H9 (cell line): ENCODE data around the gene TENM3. TPM values are rescaled to one million over a fixed set of nuclear protein-coding genes. Genes with fewer than 3 reads are reported as not detected.

Experiments
- DNase-seq: peaks from one replicate; pipeline ENCODE4 v3.0.0-alpha.2; 2017
- H2AFZ ChIP-seq: one replicate; pipeline ENCODE4 v1.6.1; 2013; ENCODE audit warnings: mild to moderate bottlenecking, low read length, control low read depth, moderate library complexity
- H2AK5ac ChIP-seq: 2 replicates; pipeline ENCODE4 v1.6.1; 2013; ENCODE audit warnings: low read length, control low read depth, mixed read lengths; ENCODE audit not compliant: insufficient read length
- H2BK120ac ChIP-seq: one replicate; pipeline ENCODE4 v1.6.1; 2013; ENCODE audit warnings: low read depth, mild to moderate bottlenecking, low read length, control low read depth, inconsistent platforms; ENCODE audit not compliant: poor library complexity, severe bottlenecking
- H2BK12ac ChIP-seq: 2 replicates; pipeline ENCODE4 v1.6.1; 2013; ENCODE audit warnings: low read length, control low read depth, mixed read lengths, low read depth; ENCODE audit not compliant: insufficient read length
- H2BK15ac ChIP-seq: 2 replicates; pipeline ENCODE4 v1.6.1; 2013; ENCODE audit warnings: low read depth, low read length, control low read depth
- H2BK20ac ChIP-seq: one replicate; pipeline ENCODE4 v1.6.1; 2013; ENCODE audit warnings: low read depth, mild to moderate bottlenecking, low read length, control low read depth, inconsistent platforms; ENCODE audit not compliant: poor library complexity, severe bottlenecking
- H2BK5ac ChIP-seq: 2 replicates; pipeline ENCODE4 v1.6.1; 2013; ENCODE audit warnings: low read length, control low read depth, mixed read lengths; ENCODE audit not compliant: insufficient read length
- H3K14ac ChIP-seq: 2 replicates; pipeline ENCODE4 v1.6.1; 2013; ENCODE audit warnings: low read length, control low read depth; ENCODE audit not compliant: insufficient read depth
- H3K18ac ChIP-seq: 2 replicates; pipeline ENCODE4 v1.6.1; 2013; ENCODE audit warnings: low read depth, mild to moderate bottlenecking, mixed read lengths, low read length, control low read depth; ENCODE audit not compliant: insufficient read length
- H3K23ac ChIP-seq: 2 replicates; pipeline ENCODE4 v1.6.1; 2013; ENCODE audit warnings: low read length, control low read depth, mixed read lengths, low read depth; ENCODE audit not compliant: insufficient read length
- H3K23me2 ChIP-seq: 2 replicates; pipeline ENCODE4 v1.6.1; 2013; ENCODE audit warnings: low read depth, mild to moderate bottlenecking, mixed read lengths, low read length, control low read depth; ENCODE audit not compliant: insufficient read length, poor library complexity, severe bottlenecking
- H3K27ac ChIP-seq: 2 replicates; pipeline ENCODE4 v1.5.1; 2013; ENCODE audit warnings: low read length, control low read depth, mixed read lengths, low read depth; ENCODE audit not compliant: insufficient read length
- H3K27me3 ChIP-seq: 2 replicates; pipeline ENCODE4 v1.6.1; 2013; ENCODE audit warnings: low read length, control low read depth, inconsistent platforms; ENCODE audit not compliant: insufficient read depth
- H3K4ac ChIP-seq: 2 replicates; pipeline ENCODE4 v1.6.1; 2013; ENCODE audit warnings: low read depth, mild to moderate bottlenecking, control low read depth, inconsistent platforms, low read length, moderate library complexity
- H3K4me1 ChIP-seq: 2 replicates; pipeline ENCODE4 v1.6.1; 2013; ENCODE audit warnings: low read length, control low read depth, inconsistent platforms; ENCODE audit not compliant: insufficient read depth
- H3K4me2 ChIP-seq: 2 replicates; pipeline ENCODE4 v1.6.1; 2013; ENCODE audit warnings: low read length, control low read depth, mixed read lengths; ENCODE audit not compliant: insufficient read length, insufficient read depth
- H3K56ac ChIP-seq: 2 replicates; pipeline ENCODE4 v1.6.1; 2013; ENCODE audit warnings: low read depth, mild to moderate bottlenecking, mixed read lengths, low read length, control low read depth; ENCODE audit not compliant: insufficient read length
- H3K79me1 ChIP-seq: 2 replicates; pipeline ENCODE4 v1.6.1; 2013; ENCODE audit warnings: low read depth, mild to moderate bottlenecking, moderate library complexity, low read length, control low read depth, inconsistent platforms; ENCODE audit not compliant: insufficient read depth, poor library complexity, severe bottlenecking
- H3K79me2 ChIP-seq: 2 replicates; pipeline ENCODE4 v1.6.1; 2013; ENCODE audit warnings: low read length, control low read depth, inconsistent platforms; ENCODE audit not compliant: insufficient read depth
- H3K9ac ChIP-seq: 2 replicates; pipeline ENCODE4 v1.6.1; 2013; ENCODE audit warnings: low read length, control low read depth, mixed read lengths; ENCODE audit not compliant: insufficient read length; ENCODE audit errors: extremely low read depth
- H3K9me3 ChIP-seq: one replicate; pipeline ENCODE4 v1.6.1; 2013; ENCODE audit warnings: low read depth, low read length, inconsistent platforms; ENCODE audit not compliant: control insufficient read depth
- H3T11ph ChIP-seq: one replicate; pipeline ENCODE4 v1.6.1; 2013; ENCODE audit warnings: mild to moderate bottlenecking, low read length, control low read depth, inconsistent platforms
- H4K20me1 ChIP-seq: one replicate; pipeline ENCODE4 v1.6.1; 2013; ENCODE audit not compliant: control insufficient read depth, insufficient read length, insufficient read depth
- H4K5ac ChIP-seq: 2 replicates; pipeline ENCODE4 v1.6.1; 2013; ENCODE audit warnings: low read depth, mild to moderate bottlenecking, mixed read lengths, low read length, control low read depth; ENCODE audit not compliant: insufficient read length
- H4K8ac ChIP-seq: replicated peaks from 2 replicates; pipeline ENCODE4 v1.6.1; 2013; ENCODE audit warnings: low read length, control low read depth, mixed read lengths, low read depth; ENCODE audit not compliant: insufficient read length
- H4K91ac ChIP-seq: 2 replicates; pipeline ENCODE4 v1.6.1; 2013; ENCODE audit warnings: low read depth, mild to moderate bottlenecking, moderate library complexity, mixed read lengths, low read length, control low read depth; ENCODE audit not compliant: insufficient read length
- H3K27ac Mint-ChIP-seq, 3 experiments: 2 replicates in 2 of 3; 3 replicates in 1 of 3; pipeline ENCODE4 v1.8.0; 2020 to 2021; ENCODE audit warnings: mixed read lengths in 3 of 3, mild to moderate bottlenecking in 1 of 3, moderate library complexity in 1 of 3
- H3K27me3 Mint-ChIP-seq: 2 replicates; pipeline ENCODE4 v1.8.0; 2021; ENCODE audit warnings: low read depth, mild to moderate bottlenecking, moderate library complexity, mixed read lengths
- H3K36me3 Mint-ChIP-seq, 3 experiments: 2 replicates in 2 of 3; 3 replicates in 1 of 3; pipeline ENCODE4 v1.8.0; 2020 to 2021; ENCODE audit warnings: low read depth in 3 of 3, mixed read lengths in 3 of 3; ENCODE audit not compliant: insufficient read depth in 1 of 3
- H3K4me1 Mint-ChIP-seq, 2 experiments: 2 replicates each; pipeline ENCODE4 v1.8.0; 2020; ENCODE audit warnings: mixed read lengths in 2 of 2
- H3K4me3 Mint-ChIP-seq, 2 experiments: 2 replicates in 1 of 2; 3 replicates in 1 of 2; pipeline ENCODE4 v1.8.0; 2020 to 2021; ENCODE audit warnings: mild to moderate bottlenecking in 2 of 2, mixed read lengths in 2 of 2, moderate library complexity in 1 of 2
- H3K9me3 Mint-ChIP-seq, 2 experiments: 2 replicates in 1 of 2; 3 replicates in 1 of 2; pipeline ENCODE4 v1.8.0; 2020; ENCODE audit warnings: mild to moderate bottlenecking in 2 of 2, mixed read lengths in 2 of 2, moderate library complexity in 1 of 2
- WGBS: extraction: QIAGEN DNeasy Blood & Tissue Kit; methylation state at CpG from one replicate; pipeline ENCODE4 v1.1.7; 2013; ENCODE audit warnings: missing lambda C conversion rate, low lambda C conversion rate, mixed read lengths; ENCODE audit not compliant: insufficient read length; ENCODE audit errors: extremely low coverage; 5-methylcytosine and 5-hydroxymethylcytosine counted together
- total RNA-seq: library from RNA; stranded (reverse); gene quantifications from 2 replicates; pipeline ENCODE4 v1.2.1, GENCODE V29; 2021
- TF ChIP-seq, protein P1 (sequence below): fragments of 200-600 bp; sonication (generic); conservative IDR thresholded peaks from 3 replicates; pipeline ENCODE4 v1.8.0; 2021; ENCODE audit warnings: antibody characterized with exemption, mild to moderate bottlenecking

Gene TENM3
- total RNA-seq, 1 experiment from 2014 or later = 49.6 TPM

DNA sequence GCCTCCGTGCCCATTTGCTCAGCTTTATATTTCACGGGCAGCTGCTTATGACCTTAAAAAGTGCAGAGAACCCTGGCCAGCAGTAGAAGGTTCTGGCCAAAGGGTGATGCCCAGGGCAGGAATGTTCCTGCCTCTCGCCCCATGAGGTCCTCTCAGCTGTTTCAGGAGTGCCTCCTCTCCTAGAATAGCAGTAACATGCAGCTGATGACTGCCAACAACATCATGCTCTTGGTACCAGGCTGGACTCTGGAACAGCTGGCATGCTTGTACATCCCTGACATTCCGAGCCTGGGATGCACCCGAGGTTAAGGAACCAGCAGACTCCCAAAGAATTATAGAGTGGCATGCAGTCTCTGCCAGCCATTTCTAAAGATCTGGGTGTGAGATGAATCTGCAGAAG is 11.7 kb upstream of the TENM3 start:
- Histone ChIP-seq H3K79me2 (no peaks in the 10 kb centered on the region), H4K20me1 (no peaks in the 10 kb centered on the region), H4K5ac (no peak overlapping the region), H2AK5ac (no peak overlapping the region), H2BK12ac (no peak overlapping the region), H4K8ac (no peak overlapping the region), H3K23me2 (no peaks in the 10 kb centered on the region), H3K9me3 (no peaks in the 10 kb centered on the region), H3K79me1 (no peaks in the 10 kb centered on the region), H2BK15ac (no peak overlapping the region), H3K27ac (no peak overlapping the region), H2BK20ac (no peak overlapping the region), H4K91ac (no peak overlapping the region), H3K9ac (no peak overlapping the region), H3K56ac (no peak overlapping the region), H3K4me2 (no peak overlapping the region), H3K4me1 (no peaks in the 10 kb centered on the region), H2BK5ac (no peak overlapping the region), H2BK120ac (no peak overlapping the region), H3K4ac (no peak overlapping the region), H3K23ac (no peak overlapping the region), H2AFZ (no peak overlapping the region), H3T11ph (no peak overlapping the region), H3K14ac (no peak overlapping the region), H3K18ac (no peak overlapping the region), H3K27me3 (no peaks in the 10 kb centered on the region)
- TF ChIP-seq, protein P1, sequence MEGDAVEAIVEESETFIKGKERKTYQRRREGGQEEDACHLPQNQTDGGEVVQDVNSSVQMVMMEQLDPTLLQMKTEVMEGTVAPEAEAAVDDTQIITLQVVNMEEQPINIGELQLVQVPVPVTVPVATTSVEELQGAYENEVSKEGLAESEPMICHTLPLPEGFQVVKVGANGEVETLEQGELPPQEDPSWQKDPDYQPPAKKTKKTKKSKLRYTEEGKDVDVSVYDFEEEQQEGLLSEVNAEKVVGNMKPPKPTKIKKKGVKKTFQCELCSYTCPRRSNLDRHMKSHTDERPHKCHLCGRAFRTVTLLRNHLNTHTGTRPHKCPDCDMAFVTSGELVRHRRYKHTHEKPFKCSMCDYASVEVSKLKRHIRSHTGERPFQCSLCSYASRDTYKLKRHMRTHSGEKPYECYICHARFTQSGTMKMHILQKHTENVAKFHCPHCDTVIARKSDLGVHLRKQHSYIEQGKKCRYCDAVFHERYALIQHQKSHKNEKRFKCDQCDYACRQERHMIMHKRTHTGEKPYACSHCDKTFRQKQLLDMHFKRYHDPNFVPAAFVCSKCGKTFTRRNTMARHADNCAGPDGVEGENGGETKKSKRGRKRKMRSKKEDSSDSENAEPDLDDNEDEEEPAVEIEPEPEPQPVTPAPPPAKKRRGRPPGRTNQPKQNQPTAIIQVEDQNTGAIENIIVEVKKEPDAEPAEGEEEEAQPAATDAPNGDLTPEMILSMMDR = no peak
- Mint-ChIP-seq H3K4me3 (no peak overlapping the region), H3K27ac (no peak overlapping the region), H3K9me3 (no peaks in the 10 kb centered on the region), H3K27me3 (no peaks in the 10 kb centered on the region), H3K4me1 (peaks cover 5 to 11% of the 10 kb centered on the region in 2 experiments; a peak in 3 of 4 replicates), H3K36me3 (no peaks in the 10 kb centered on the region; a peak in 1 of 7 replicates)
- no CpG with 5 or more reads among the region's 5 CpGs for WGBS
- DNase-seq = no peak
